AG04450 (cell line): ENCODE measurements around the gene DDX31. TPM values are rescaled to one million over a fixed set of nuclear protein-coding genes. Genes with fewer than 3 reads are reported as not detected.

Experiments used
- CTCF ChIA-PET: fragments of 300-600, 350-600 bp; formaldehyde crosslinking; extraction: SDS; loops from one replicate; lab custom pipeline; 2022; ENCODE audit warnings: antibody characterized with exemption, inconsistent platforms; lab: Charles Lee
- POLR2A ChIA-PET: fragments of 350-600 bp; formaldehyde crosslinking; extraction: SDS; loops from one replicate; lab custom pipeline; 2021; ENCODE audit warnings: antibody characterized with exemption, inconsistent platforms; lab: Yijun Ruan, JAX
- DNase-seq: peaks from one replicate; pipeline ENCODE4 v3.0.0-alpha.2; 2011; ENCODE audit warnings: low read depth, low spot score
- H3K27ac ChIP-seq: one replicate; pipeline ENCODE4 v1.5.1; 2012; ENCODE audit warnings: low read depth, low read length, control low read depth
- H3K27me3 ChIP-seq: one replicate; pipeline ENCODE4 v1.6.0; 2012; ENCODE audit warnings: low read length; ENCODE audit not compliant: control insufficient read depth, insufficient read depth
- H3K4me3 ChIP-seq: 2 replicates; pipeline ENCODE4 v1.5.1; 2011; ENCODE audit warnings: mild to moderate bottlenecking, low read depth, low read length, control low read depth
- H3K9me3 ChIP-seq: 2 replicates; pipeline ENCODE4 v1.5.1; 2012; ENCODE audit warnings: low read length; ENCODE audit not compliant: control insufficient read depth, insufficient read depth
- CTCF ChIP-seq: IDR thresholded peaks from 2 replicates; pipeline ENCODE4 v1.5.1; 2011; ENCODE audit warnings: low read depth, low read length, control low read depth, inconsistent platforms
- polyA plus RNA-seq: library from polyadenylated mRNA; depleted of rRNA; stranded (reverse); fragments of >200 nt; gene quantifications from 2 replicates; pipeline ENCODE4 v1.2.3, GENCODE V29; 2011; rRNA removed

The DDX31 gene
- polyA plus RNA-seq, 1 experiment: 12.2 TPM

- Histone ChIP-seq H3K27me3 (peaks cover 26% of the 10 kb centered on the region), H3K9me3 (no peaks in the 10 kb centered on the region; the same call in 1 of the 2 replicates), H3K27ac (no peak overlapping the region), H3K4me3 (0 out of 2 replicates have a peak overlapping the region, but pooled peaks have one; percentile 4)
- DNase-seq: no peak
- POLR2A ChIA-PET: no interaction called here
- CTCF ChIA-PET: no interaction called here
- TF ChIP-seq CTCF: peak; percentile 41
Measured at GRCh38 chr9:132546148-132547051, 123.4 kb downstream of the DDX31 start.

DNA sequence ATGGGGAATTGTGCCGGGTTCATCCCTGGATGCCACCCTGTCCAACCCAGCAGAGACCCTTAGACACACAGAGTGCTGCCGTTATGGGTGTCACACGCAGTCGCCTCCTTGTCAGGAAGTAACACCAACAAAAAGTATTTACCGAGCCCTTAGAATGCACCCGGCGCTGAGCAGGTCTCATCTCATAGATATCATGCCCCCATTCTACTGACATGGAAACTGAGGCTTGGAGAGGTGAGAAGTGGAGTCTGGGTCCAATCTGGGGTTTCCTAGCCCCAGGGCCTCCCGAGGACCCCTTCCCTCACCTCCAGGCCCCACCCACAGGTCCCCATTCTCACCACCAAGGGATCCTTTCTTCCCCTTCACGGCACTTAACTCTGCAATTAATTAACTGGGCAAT, 124.2 kb downstream of the DDX31 start:
- Histone ChIP-seq H3K4me3 (no peak overlapping the region), H3K27me3 (peaks cover 29% of the 10 kb centered on the region), H3K27ac (no peak overlapping the region), H3K9me3 (no peaks in the 10 kb centered on the region; the same call in 1 of the 2 replicates)
- POLR2A ChIA-PET: no interaction called here
- CTCF ChIA-PET: no interaction called here
- no peak for TF ChIP-seq CTCF
- DNase-seq: no peak

DNA sequence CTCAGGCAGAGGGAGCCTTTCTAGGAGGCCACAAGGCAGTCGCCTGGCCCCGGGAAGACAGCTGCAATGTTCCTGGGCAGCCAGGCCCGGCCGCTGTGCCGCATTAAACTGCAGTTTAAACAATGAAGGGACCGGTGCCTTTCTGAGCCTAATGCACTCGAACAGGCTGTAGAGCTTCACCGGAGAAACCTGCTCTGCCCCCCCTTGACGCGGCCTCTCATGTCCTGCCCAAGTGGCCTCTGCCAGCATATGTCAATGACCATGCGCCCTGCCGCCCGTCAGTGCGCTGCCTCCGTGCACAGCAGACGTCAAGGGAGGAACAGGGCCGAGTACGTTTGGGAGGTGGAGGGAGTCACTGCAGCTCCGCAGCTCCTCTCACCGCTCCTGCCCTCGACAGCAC, 125.8 kb downstream of the DDX31 start:
- TF ChIP-seq CTCF: no peak
- POLR2A ChIA-PET: interaction anchor here (0.7 kb wide), 1 partner anchor 25 kb away, joined by 5 read pairs; no protein-coding TSS in a partner anchor
- no peak overlapping the region for H3K27ac ChIP-seq
- no peak overlapping the region for H3K4me3 ChIP-seq
- CTCF ChIA-PET: no interaction called here
- H3K9me3 ChIP-seq: no peaks in the 10 kb centered on the region; the same call in 1 of the 2 replicates
- DNase-seq: no peak
- peaks cover 30% of the 10 kb centered on the region for H3K27me3 ChIP-seq

- ChIA-PET CTCF (no interaction called here), POLR2A (no interaction called here)
- Histone ChIP-seq H3K9me3 (no peaks in the 10 kb centered on the region; the same call in 1 of the 2 replicates), H3K4me3 (no peak overlapping the region), H3K27me3 (peaks cover 30% of the 10 kb centered on the region), H3K27ac (no peak overlapping the region)
- no peak for TF ChIP-seq CTCF
- no peak for DNase-seq
Measured at GRCh38 chr9:132543251-132543650, 126.5 kb downstream of the DDX31 start.

Other genes starting within 250 kb of the DDX31 start
- gene BARHL1, start 87.4 kb downstream of the DDX31 start, polyA plus RNA-seq: not detected in 2 replicates
- 6.9 and 7.7 TPM in 2 replicates for gene GTF3C4, start 481 bp upstream of the DDX31 start, polyA plus RNA-seq
- 0.14 and 0.15 TPM in 2 replicates for gene AK8, start 208.3 kb upstream of the DDX31 start, polyA plus RNA-seq
- gene SPACA9, start 208.9 kb upstream of the DDX31 start, polyA plus RNA-seq: 3.3 and 3.6 TPM in 2 replicates